OCI-LY3 (cell line): Measurements from ENCODE around the gene CPLANE2.

Source experiments
- H2AFZ ChIP-seq: fragments of 200-600, 300-600 bp; shearing (Covaris generic); 2 replicates; pipeline ENCODE4 v1.6.0; 2014; ENCODE audit warnings: antibody characterized with exemption, low read depth, low read length
- H3K27ac ChIP-seq: fragments of 200-600, 300-600 bp; sonication (generic); 2 replicates; pipeline ENCODE4 v1.5.1; 2014; ENCODE audit warnings: mild to moderate bottlenecking, low read length, moderate library complexity, mixed read lengths
- H3K27me3 ChIP-seq: fragments of 200-600, 300-600 bp; sonication (generic); 2 replicates; pipeline ENCODE4 v1.6.1; 2014; ENCODE audit warnings: low read depth, low read length, mixed read lengths
- H3K36me3 ChIP-seq: fragments of 200-600, 300-600 bp; sonication (generic); replicated peaks from 2 replicates; pipeline ENCODE3; 2014; ENCODE audit warnings: low read depth, low read length, mixed read lengths
- H3K4me1 ChIP-seq: fragments of 300-600, 200-600 bp; sonication (generic); 2 replicates; pipeline ENCODE4 v1.6.1; 2014; ENCODE audit warnings: low read length, mixed read lengths
- H3K4me2 ChIP-seq: fragments of 200-600, 300-600 bp; sonication (generic); 2 replicates; pipeline ENCODE4 v1.6.1; 2014; ENCODE audit warnings: low read length, mixed read lengths
- H3K4me3 ChIP-seq: fragments of 300-600, 200-600 bp; sonication (generic); 2 replicates; pipeline ENCODE4 v1.5.1; 2014; ENCODE audit warnings: antibody characterized with exemption, mild to moderate bottlenecking, low read length, moderate library complexity
- H3K79me2 ChIP-seq: fragments of 300-600, 200-600 bp; shearing (Covaris generic); 2 replicates; pipeline ENCODE4 v1.6.1; 2014; ENCODE audit warnings: mild to moderate bottlenecking, low read length, mixed read lengths
- H3K9ac ChIP-seq: fragments of 300-600, 200-600 bp; shearing (Covaris generic); 2 replicates; pipeline ENCODE4 v1.6.0; 2014; ENCODE audit warnings: mild to moderate bottlenecking, low read length, moderate library complexity
- H3K9me3 ChIP-seq: fragments of 200-600, 300-600 bp; shearing (Covaris generic); 2 replicates; pipeline ENCODE4 v1.6.1; 2014; ENCODE audit warnings: low read length, mixed read lengths; ENCODE audit not compliant: insufficient read depth
- H4K20me1 ChIP-seq: fragments of 200-600, 300-600 bp; sonication (generic); 2 replicates; pipeline ENCODE4 v1.6.1; 2016; ENCODE audit warnings: low read length, mixed read lengths; ENCODE audit not compliant: insufficient read depth
- CTCF ChIP-seq: fragments of 200-600, 300-600 bp; sonication (generic); IDR thresholded peaks from 2 replicates; pipeline ENCODE4 v1.5.1; 2014; ENCODE audit warnings: antibody characterized with exemption, low read length, low read depth
- EZH2phosphoT487 ChIP-seq: fragments of 200-600 bp; shearing (Covaris generic); IDR thresholded peaks from 2 replicates; pipeline ENCODE4 v1.6.1; 2018; ENCODE audit warnings: antibody characterized with exemption, mixed run types, low read depth

Gene CPLANE2

GRCh38 chr1:16276302-16277030 lies 39.5 kb upstream of the CPLANE2 start:
- Histone ChIP-seq H3K9me3 (no peaks in the 10 kb centered on the region), H3K4me3 (no peak overlapping the region), H2AFZ (no peak overlapping the region), H3K27ac (no peak overlapping the region), H3K27me3 (no peaks in the 10 kb centered on the region), H4K20me1 (no peaks in the 10 kb centered on the region; the same call in 1 of the 2 replicates), H3K4me2 (no peak overlapping the region), H3K36me3 (no peaks in the 10 kb centered on the region), H3K9ac (no peak overlapping the region), H3K4me1 (no peaks in the 10 kb centered on the region), H3K79me2 (no peaks in the 10 kb centered on the region)
- TF ChIP-seq EZH2phosphoT487 (no peak), CTCF (no peak)

GRCh38 chr1:16275591-16275990 lies 38.6 kb upstream of the CPLANE2 start:
- Histone ChIP-seq H3K4me1 (no peaks in the 10 kb centered on the region), H3K27me3 (no peaks in the 10 kb centered on the region), H2AFZ (no peak overlapping the region), H3K4me2 (no peak overlapping the region), H3K9ac (no peak overlapping the region), H3K27ac (no peak overlapping the region), H3K36me3 (no peaks in the 10 kb centered on the region), H4K20me1 (no peaks in the 10 kb centered on the region; the same call in 1 of the 2 replicates), H3K9me3 (no peaks in the 10 kb centered on the region), H3K4me3 (no peak overlapping the region), H3K79me2 (no peaks in the 10 kb centered on the region)
- no peak for TF ChIP-seq CTCF
- no peak for TF ChIP-seq EZH2phosphoT487

GRCh38 chr1:16267690-16268180 lies 30.8 kb upstream of the CPLANE2 start:
- no peak for TF ChIP-seq CTCF
- no peak overlapping the region for H3K9ac ChIP-seq
- H3K27me3 ChIP-seq = no peaks in the 10 kb centered on the region
- H3K79me2 ChIP-seq = peaks cover 5% of the 10 kb centered on the region; the same call in 1 of the 2 replicates
- no peak overlapping the region for H3K4me3 ChIP-seq
- no peak overlapping the region for H3K4me2 ChIP-seq
- H3K27ac ChIP-seq = no peak overlapping the region
- H3K36me3 ChIP-seq = no peaks in the 10 kb centered on the region
- no peaks in the 10 kb centered on the region for H3K9me3 ChIP-seq
- H2AFZ ChIP-seq = no peak overlapping the region
- H4K20me1 ChIP-seq = peaks cover 16% of the 10 kb centered on the region
- no peaks in the 10 kb centered on the region for H3K4me1 ChIP-seq

GRCh38 chr1:16266411-16267118 lies 29.6 kb upstream of the CPLANE2 start:
- Histone ChIP-seq H3K4me1 (no peaks in the 10 kb centered on the region), H3K9me3 (no peaks in the 10 kb centered on the region), H3K79me2 (peaks cover 5% of the 10 kb centered on the region; the same call in 1 of the 2 replicates), H4K20me1 (peaks cover 16% of the 10 kb centered on the region), H3K9ac (no peak overlapping the region), H3K27me3 (no peaks in the 10 kb centered on the region), H3K27ac (no peak overlapping the region), H2AFZ (no peak overlapping the region), H3K36me3 (no peaks in the 10 kb centered on the region), H3K4me3 (no peak overlapping the region), H3K4me2 (no peak overlapping the region)
- TF ChIP-seq CTCF = no peak
- TF ChIP-seq EZH2phosphoT487 = no peak
